Esophagus muscularis mucosa (tissue), 3 donors: ENCODE results near the gene OR1J1.

Experiments used
- CTCF ChIP-seq, 3 experiments: fragments of 200-600 bp in 2 of 3; fragments of 450-650 bp in 1 of 3; sonication (generic) in 2 of 3; IDR thresholded peaks; one replicate each; pipeline ENCODE4 v1.5.1; 2017 to 2019; ENCODE audit warnings: antibody characterized with exemption in 3 of 3, mild to moderate bottlenecking in 2 of 3, moderate library complexity in 1 of 3
- POLR2A ChIP-seq: fragments of 450-650 bp; IDR thresholded peaks from one replicate; pipeline ENCODE4 v1.6.1; 2017; ENCODE audit warnings: antibody characterized with exemption, moderate library complexity, mild to moderate bottlenecking, low read depth
- POLR2AphosphoS5 ChIP-seq, 2 donors: sonication (generic); formaldehyde crosslinking; IDR thresholded peaks; one replicate each; pipeline ENCODE4 v1.6.1; 2017; ENCODE audit warnings: antibody characterized with exemption in 2 of 2

- TF ChIP-seq CTCF (IDR thresholded peaks at IDR 0.05) (no peak), POLR2AphosphoS5 (IDR thresholded peaks at IDR 0.05) (no peak), POLR2A (no peak)
These were observed 9.0 kb downstream of the OR1J1 start for GRCh38 chr9:122468735-122469134.
